Stomach (tissue), 9 donors: ENCODE measurements around the gene CCDC178. TPM values are rescaled to one million over a fixed set of nuclear protein-coding genes. Genes with fewer than 3 reads are reported as not detected.

Experiments
- DNase-seq, 2 donors: peaks; one replicate each; pipeline versions ENCODE4 v3.0.0 to v3.0.0-alpha.2; 2013 to 2019
- H3K27ac ChIP-seq, 5 donors: fragments of 200-600 bp in 4 of 5; sonication (generic) in 4 of 5; one replicate each; pipeline ENCODE4 v1.5.1; 2013 to 2019; ENCODE audit warnings: mild to moderate bottlenecking in 1 of 5, moderate library complexity in 1 of 5
- H3K27me3 ChIP-seq, 3 donors: fragments of 200-600 bp; sonication (generic); one replicate each; pipeline ENCODE4 v1.5.1; 2017 to 2019; ENCODE audit warnings: mixed run types in 1 of 3
- H3K36me3 ChIP-seq, 4 donors: fragments of 200-600 bp; sonication (generic); 1 replicate in 3 of 4; 2 replicates in 1 of 4; pipeline ENCODE4 v1.5.1; 2016 to 2019
- H3K4me1 ChIP-seq, 4 donors: fragments of 200-600 bp; sonication (generic); one replicate each; pipeline ENCODE4 v1.5.1; 2016 to 2019
- H3K4me3 ChIP-seq, 4 donors: fragments of 200-600 bp; sonication (generic) in 3 of 4; one replicate each; pipeline ENCODE4 v1.5.1; 2016 to 2019; ENCODE audit warnings: mild to moderate bottlenecking in 1 of 4
- H3K9me3 ChIP-seq, 4 donors: fragments of 200-600 bp; sonication (generic); one replicate each; pipeline ENCODE4 v1.5.1; 2016 to 2019
- EP300 ChIP-seq: sonication (generic); formaldehyde crosslinking; IDR thresholded peaks from one replicate; pipeline ENCODE4 v1.6.1; 2017; ENCODE audit warnings: antibody characterized with exemption
- POLR2A ChIP-seq, 4 donors: fragments of 450-650 bp; IDR thresholded peaks; one replicate each; pipeline ENCODE4 v1.6.1; 2016; ENCODE audit warnings: antibody characterized with exemption in 4 of 4, control low read depth in 2 of 4, mild to moderate bottlenecking in 1 of 4, moderate library complexity in 1 of 4
- POLR2AphosphoS5 ChIP-seq, 3 donors: sonication (generic); formaldehyde crosslinking; IDR thresholded peaks; one replicate each; pipeline ENCODE4 v1.6.1; 2016; ENCODE audit warnings: antibody characterized with exemption in 3 of 3
- WGBS, 5 donors: extraction: QIAGEN DNeasy Blood & Tissue Kit in 3 of 5; methylation state at CpG; one replicate each; pipeline versions ENCODE4 v1.1.5 to v1.1.7; 2013 to 2018; 5-methylcytosine and 5-hydroxymethylcytosine counted together
- intact Hi-C: fragments of 100-400 bp; cut with DNase I; formaldehyde crosslinking; loops from one replicate; pipeline ENCODE4 v1.15.1; 2023; ENCODE audit warnings: low total_unique reads
- polyA plus RNA-seq, 3 donors: library from polyadenylated mRNA; stranded (reverse); fragments of 200-250 nt; gene quantifications; one replicate each; pipeline ENCODE4 v1.2.3, GENCODE V29; 2013
- total RNA-seq, 5 donors: library from RNA; depleted of rRNA; stranded (reverse); fragments of >200 nt; gene quantifications; one replicate each; pipeline versions ENCODE4 v1.1.0 to v1.2.3, GENCODE V29; 2014 to 2016
- TF ChIP-seq, protein P1 (sequence below), 7 experiments: fragments of 450-650 bp in 4 of 7; fragments of 200-600 bp in 3 of 7; sonication (generic) in 3 of 7; IDR thresholded peaks; one replicate each; pipeline ENCODE4 v1.5.1; 2016 to 2019; ENCODE audit warnings: antibody characterized with exemption in 7 of 7, control low read depth in 2 of 7, mild to moderate bottlenecking in 1 of 7
- donor health status: healthy with polysubstance abuse.
- donor health status: Bipolar disorder and iron deficiency.
- donor health status: healthy.

The CCDC178 gene
- total and polyA plus RNA-seq, 8 donors: 0.38 to 24.5 (median 1.8) TPM; not detected in 4

DNA sequence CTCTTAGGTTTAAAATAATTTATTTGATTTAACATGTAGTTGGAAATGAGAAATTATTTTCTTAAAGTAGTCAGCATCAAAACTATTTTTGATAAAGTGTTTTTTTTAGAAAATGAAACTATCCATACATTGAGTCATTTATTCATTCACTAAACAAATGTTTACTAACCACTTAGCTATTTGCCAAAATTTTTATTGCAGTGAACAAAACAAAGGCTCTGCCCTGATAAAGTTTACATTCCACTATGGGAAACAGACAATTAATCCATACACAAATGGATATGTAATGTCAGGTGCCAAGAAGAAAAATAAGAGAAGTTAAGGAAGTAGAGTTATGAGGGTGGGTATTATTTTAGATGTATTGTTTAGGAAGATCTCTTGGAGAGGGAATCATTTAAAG is 19.1 kb upstream of the CCDC178 start:
- intact Hi-C loops: no loop called here
- Histone ChIP-seq H3K4me3 (no peak overlapping the region), H3K4me1 (no peaks in the 10 kb centered on the region), H3K27me3 (no peaks in the 10 kb centered on the region), H3K9me3 (no peaks in the 10 kb centered on the region), H3K27ac (no peak overlapping the region), H3K36me3 (no peaks in the 10 kb centered on the region)
- no peak for DNase-seq
- TF ChIP-seq EP300 (no peak), POLR2AphosphoS5 (IDR thresholded peaks at IDR 0.05) (no peak), POLR2A (IDR thresholded peaks at IDR 0.05) (no peak)
- TF ChIP-seq, protein P1, sequence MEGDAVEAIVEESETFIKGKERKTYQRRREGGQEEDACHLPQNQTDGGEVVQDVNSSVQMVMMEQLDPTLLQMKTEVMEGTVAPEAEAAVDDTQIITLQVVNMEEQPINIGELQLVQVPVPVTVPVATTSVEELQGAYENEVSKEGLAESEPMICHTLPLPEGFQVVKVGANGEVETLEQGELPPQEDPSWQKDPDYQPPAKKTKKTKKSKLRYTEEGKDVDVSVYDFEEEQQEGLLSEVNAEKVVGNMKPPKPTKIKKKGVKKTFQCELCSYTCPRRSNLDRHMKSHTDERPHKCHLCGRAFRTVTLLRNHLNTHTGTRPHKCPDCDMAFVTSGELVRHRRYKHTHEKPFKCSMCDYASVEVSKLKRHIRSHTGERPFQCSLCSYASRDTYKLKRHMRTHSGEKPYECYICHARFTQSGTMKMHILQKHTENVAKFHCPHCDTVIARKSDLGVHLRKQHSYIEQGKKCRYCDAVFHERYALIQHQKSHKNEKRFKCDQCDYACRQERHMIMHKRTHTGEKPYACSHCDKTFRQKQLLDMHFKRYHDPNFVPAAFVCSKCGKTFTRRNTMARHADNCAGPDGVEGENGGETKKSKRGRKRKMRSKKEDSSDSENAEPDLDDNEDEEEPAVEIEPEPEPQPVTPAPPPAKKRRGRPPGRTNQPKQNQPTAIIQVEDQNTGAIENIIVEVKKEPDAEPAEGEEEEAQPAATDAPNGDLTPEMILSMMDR (IDR thresholded peaks at IDR 0.05): no peak

DNA sequence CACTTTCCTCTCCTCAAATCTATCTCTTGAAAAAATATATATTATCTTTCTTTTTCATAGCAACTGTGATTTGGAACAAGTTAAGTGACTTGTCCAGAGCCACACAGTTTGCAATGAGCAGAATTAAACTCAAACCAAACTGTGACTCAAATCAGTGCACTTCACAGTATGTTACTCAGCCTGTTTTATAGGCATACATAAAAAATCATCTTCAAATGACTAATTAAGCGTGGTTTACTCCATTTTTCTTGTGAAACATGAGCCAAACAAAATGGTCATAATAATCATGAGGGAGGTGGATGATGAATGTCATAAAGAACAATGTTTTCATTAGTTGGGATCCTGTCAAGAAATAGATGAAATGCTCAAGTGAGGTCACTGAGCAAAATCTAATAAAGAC is 6.1 kb upstream of the CCDC178 start:
- 0 to 71% (median 40%) methylated on average over 1 of the region's 1 CpG for WGBS, 5 donors
- no peak for DNase-seq
- TF ChIP-seq POLR2AphosphoS5 (IDR thresholded peaks at IDR 0.05) (no peak), EP300 (no peak), POLR2A (IDR thresholded peaks at IDR 0.05) (no peak)
- TF ChIP-seq, protein P1 (IDR thresholded peaks at IDR 0.05): no peak
- intact Hi-C loops: no loop called here
- H3K27me3 ChIP-seq: no peaks in the 10 kb centered on the region
- no peaks in the 10 kb centered on the region for H3K9me3 ChIP-seq
- no peak overlapping the region for H3K27ac ChIP-seq
- H3K4me3 ChIP-seq: no peak overlapping the region
- H3K4me1 ChIP-seq: no peaks in the 10 kb centered on the region
- H3K36me3 ChIP-seq: no peaks in the 10 kb centered on the region

DNA sequence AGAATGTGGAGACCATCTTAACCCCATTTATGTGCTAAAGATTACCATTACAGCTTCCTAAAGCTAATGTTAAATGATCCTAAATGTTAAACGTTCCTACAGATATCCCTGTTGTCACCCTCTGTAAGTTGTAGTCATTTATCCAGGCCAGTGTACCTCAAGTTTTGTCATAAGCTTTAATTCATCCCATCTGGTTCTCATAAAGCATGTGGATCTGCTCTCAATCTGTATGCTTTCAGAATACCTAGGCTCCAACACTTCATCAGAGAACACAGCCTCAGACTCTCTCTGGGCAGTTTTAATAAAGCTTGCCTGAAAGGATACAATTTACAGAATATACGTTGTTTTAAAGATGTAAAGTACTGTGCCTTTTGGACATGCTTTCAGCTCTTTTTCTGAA is 4.2 kb upstream of the CCDC178 start:
- Histone ChIP-seq H3K36me3 (no peaks in the 10 kb centered on the region), H3K4me3 (no peak overlapping the region), H3K9me3 (no peaks in the 10 kb centered on the region), H3K4me1 (peaks cover 0 to 4% (median 3%) of the 10 kb centered on the region in 4 donors), H3K27ac (no peak overlapping the region), H3K27me3 (peaks cover 0 to 11% (median 6%) of the 10 kb centered on the region in 3 donors)
- DNase-seq: no peak
- intact Hi-C loops: no loop called here
- WGBS, 5 donors: 46 to 66% (median 62%) methylated on average over 2 of the region's 2 CpGs
- TF ChIP-seq EP300: no peak
- TF ChIP-seq, protein P1 (IDR thresholded peaks at IDR 0.05): no peak

DNA sequence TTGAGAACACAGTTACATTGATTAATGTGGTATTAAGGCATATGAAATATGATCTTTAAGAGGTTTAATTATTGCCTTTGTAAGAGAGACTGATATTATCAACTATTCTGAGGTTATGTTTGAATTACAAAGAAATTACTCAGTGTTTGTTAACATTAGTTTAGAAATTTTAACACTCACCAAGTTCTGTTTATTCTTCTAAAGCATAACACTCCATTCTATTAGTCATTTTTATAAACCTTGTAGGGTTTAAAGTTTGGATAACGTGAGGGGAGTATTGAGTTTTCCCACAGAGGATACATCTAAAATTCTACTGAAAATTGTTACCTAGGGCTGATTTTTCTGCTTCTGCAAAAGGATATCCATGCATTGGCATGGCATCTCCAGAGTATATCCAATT is 7.7 kb downstream of the CCDC178 start:
- no peaks in the 10 kb centered on the region for H3K4me1 ChIP-seq
- 26 to 45% (median 27%) methylated on average over 1 of the region's 1 CpG for WGBS, 5 donors
- H3K27ac ChIP-seq: no peak overlapping the region
- TF ChIP-seq, protein P1 (IDR thresholded peaks at IDR 0.05): no peak
- TF ChIP-seq EP300 (no peak), POLR2A (IDR thresholded peaks at IDR 0.05) (no peak), POLR2AphosphoS5 (IDR thresholded peaks at IDR 0.05) (no peak)
- no peak overlapping the region for H3K4me3 ChIP-seq
- DNase-seq: no peak
- intact Hi-C loops: no loop called here
- H3K9me3 ChIP-seq: no peaks in the 10 kb centered on the region
- no peaks in the 10 kb centered on the region for H3K36me3 ChIP-seq
- no peaks in the 10 kb centered on the region for H3K27me3 ChIP-seq

DNA sequence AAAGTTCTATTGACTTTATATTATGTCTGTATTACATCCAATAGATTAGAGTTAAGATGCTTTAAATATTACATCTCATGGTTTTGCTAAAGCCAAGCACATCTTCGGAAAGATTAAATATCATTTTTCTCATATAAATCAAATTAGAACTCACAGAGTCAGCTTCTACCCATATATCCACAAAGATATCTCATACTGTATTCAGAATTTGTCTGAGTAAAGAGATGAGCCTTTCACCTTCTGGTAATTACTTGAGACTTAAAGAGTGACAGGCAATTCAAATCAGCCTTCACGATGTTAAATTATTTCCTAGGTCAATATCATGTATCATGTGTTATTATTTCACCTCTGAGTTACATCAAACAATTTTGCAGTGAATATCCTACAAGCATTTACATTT is 13.0 kb downstream of the CCDC178 start:
- intact Hi-C loops: no loop called here

More for the DNA sequence above, 13.0 kb downstream of the CCDC178 start:
- WGBS, 5 donors: 65 to 82% (median 74%) methylated on average over 2 of the region's 2 CpGs
- DNase-seq: no peak
- Histone ChIP-seq H3K9me3 (no peaks in the 10 kb centered on the region), H3K27ac (no peak overlapping the region), H3K4me1 (no peaks in the 10 kb centered on the region), H3K4me3 (no peak overlapping the region), H3K27me3 (no peaks in the 10 kb centered on the region), H3K36me3 (no peaks in the 10 kb centered on the region)
- TF ChIP-seq, protein P1 (IDR thresholded peaks at IDR 0.05): no peak
- TF ChIP-seq EP300 (no peak), POLR2A (IDR thresholded peaks at IDR 0.05) (no peak), POLR2AphosphoS5 (IDR thresholded peaks at IDR 0.05) (no peak)
